Measurements from ENCODE around the gene IRF2BP2.
A peak's percentile ranks its signal among the peaks of the same experiment; 100 is the strongest.

Gene IRF2BP2

DNA sequence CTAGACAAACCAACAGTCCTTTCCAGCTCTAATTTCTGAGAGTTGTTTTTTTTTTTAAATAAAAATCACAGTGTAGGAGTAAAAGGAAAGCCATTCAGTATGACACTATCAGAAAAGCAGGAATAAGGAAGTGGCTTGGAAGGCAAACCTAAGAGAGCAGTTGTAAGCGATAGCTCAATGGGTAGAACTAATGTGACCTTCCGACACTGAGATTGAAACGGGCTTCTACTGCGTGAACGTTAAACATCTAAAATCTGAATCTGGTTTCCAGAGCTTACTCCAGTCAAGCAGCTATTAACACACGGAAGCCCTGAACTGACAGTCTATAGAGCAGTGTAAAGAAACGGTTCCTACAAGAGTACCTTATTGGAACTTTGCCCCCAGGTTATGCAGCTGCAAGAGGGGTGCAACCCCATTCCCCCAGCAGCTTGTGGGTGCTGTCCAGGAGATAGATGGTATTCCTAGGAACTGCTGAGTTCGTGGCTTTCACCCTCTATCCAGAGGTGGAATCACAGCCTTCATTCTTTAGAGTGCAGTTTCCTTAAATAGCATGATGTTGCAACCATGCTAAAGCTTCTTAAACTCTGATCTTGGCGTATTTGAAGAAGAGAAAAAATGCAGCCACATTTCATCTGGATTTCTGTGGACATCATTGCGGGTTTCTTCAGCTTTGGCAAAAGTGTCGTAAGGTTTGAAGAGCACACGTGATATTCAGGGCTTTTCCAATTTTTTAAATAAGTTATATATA is 3.3 kb upstream of the IRF2BP2 start:
- no peak for DNase-seq (ENCODE audit: low read depth in 2 of 3, low spot score in 1 of 3)

- DNase-seq (ENCODE audit: low read depth in 2 of 3, low spot score in 1 of 3): peak; percentile 41 to 59 (median 51)
Measured at GRCh38 chr1:234612352-234613127, 2.6 kb upstream of the IRF2BP2 start.

DNA sequence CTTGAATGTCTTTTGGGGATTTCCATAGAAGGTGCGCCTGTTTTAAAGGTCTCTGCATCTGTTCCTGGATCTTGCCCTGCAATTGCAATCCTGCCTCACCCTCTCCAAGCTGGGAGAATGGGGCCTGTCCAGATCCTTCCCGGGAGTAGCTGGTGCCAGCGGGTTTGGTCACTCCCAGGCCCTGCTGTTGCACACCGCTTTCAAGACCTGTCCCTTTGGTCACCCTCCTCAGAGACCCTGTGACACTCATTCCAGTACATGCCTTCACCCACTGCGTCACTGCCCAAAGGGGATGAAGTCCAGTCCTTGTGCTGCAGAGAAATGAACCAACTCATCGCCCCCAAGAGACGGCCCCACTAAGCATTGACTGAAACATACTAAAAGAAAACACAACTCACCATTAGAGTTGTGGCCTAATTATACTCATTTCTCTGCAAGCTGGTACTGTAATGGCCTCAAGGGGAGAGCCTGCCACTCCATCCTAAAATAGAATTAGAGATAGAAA is 1.9 kb upstream of the IRF2BP2 start:
- no peak for DNase-seq (ENCODE audit: low read depth in 2 of 3, low spot score in 1 of 3)

- peak in 1 of 3 donors; percentile 62 for DNase-seq (ENCODE audit: low read depth in 2 of 3, low spot score in 1 of 3)
Measured at GRCh38 chr1:234611225-234611846, 1.4 kb upstream of the IRF2BP2 start.

GRCh38 chr1:234610666-234611224 is 767 bp upstream of the IRF2BP2 start:
- peak; percentile 83 to 89 (median 88) for DNase-seq (ENCODE audit: low read depth in 2 of 3, low spot score in 1 of 3)

DNA sequence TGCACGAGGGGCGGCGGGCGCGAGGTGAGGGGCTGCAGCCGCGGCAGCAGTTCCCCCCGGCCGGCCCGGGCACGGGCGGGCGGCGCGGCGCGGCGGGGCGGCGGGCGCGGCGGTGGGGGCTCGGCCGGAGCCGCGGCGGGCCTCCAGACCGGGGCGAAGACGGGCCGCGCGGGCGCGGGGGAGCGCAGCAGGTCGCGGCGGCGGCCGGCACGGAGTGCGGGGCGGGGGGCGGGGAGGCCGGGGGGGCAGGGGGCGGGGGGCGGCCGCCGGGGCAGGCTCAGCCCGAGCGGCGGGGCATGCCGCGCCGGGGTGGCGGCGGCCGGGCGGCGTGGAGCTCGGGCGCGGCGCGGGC is 311 bp downstream of the IRF2BP2 start:
- DNase-seq (ENCODE audit: low read depth in 2 of 3, low spot score in 1 of 3): peak in 1 of 3 donors; percentile 12

GRCh38 chr1:234608911-234609690 is 877 bp downstream of the IRF2BP2 start:
- peak in 2 of 3 donors; percentile 45 to 61 for DNase-seq (ENCODE audit: low read depth in 2 of 3, low spot score in 1 of 3)

DNA sequence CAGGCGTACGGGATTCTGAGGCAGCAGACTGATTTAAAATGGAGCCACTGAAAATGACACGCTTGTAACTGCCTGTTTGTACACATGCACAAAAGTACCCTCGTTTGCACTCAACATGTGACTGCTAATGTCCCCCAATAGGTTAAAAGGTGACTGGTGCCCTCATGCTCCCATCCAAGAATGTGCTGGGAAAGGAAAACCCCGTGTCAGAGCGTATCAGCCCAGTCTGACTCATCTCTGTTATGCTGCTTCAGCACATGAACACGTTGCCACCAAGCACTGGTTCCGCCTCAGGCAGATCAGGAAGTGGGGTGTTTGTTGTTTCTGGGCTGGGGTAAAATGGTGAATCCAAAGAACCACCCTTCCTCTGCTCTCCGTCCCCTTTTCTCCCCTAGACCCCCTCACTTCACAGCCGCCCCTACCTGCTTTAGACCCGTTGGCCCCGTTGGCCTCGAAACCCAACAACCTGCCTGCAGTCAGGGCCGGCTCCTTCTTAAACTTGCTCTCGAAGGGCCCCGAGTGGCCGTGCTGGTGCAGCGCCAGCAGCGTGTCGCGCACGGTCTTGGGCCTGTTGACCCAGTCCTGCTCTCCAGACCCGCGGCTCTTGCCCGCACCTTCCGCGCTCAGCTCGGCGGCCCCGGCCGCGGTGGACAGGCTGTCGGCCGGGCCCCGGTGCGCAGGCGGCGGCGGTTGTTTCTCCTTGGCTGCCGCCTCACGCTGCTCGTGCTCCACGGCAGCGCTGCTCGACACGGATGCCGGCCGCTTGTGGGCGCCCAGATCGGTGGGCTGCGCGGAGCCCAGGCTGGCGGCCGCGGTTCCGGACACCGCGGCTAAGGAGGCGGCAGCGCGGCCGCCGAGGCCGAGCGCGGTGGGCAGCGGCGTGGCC is 1.7 kb downstream of the IRF2BP2 start:
- peak; percentile 59 to 69 (median 62) for DNase-seq (ENCODE audit: low read depth in 2 of 3, low spot score in 1 of 3)

- DNase-seq (ENCODE audit: low read depth in 2 of 3, low spot score in 1 of 3): peak in 1 of 3 donors; percentile 15
Measured at GRCh38 chr1:234607109-234608024, 2.6 kb downstream of the IRF2BP2 start.

DNA sequence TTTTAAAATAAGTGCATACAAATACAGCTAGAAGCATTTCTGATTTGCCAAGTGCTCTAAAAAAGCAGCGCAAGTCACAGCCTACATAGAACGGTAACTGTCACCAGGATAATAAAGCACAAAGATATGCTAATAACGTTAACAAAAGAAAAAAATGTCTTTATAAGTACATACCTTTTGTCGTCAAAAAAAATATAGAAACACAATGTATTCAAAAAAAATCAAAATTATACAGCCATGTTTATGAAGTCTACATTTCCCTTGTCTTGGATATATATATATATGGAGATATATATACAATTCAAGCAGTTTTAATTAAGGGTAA is 3.2 kb downstream of the IRF2BP2 start:
- DNase-seq (ENCODE audit: low read depth in 2 of 3, low spot score in 1 of 3): no peak

GRCh38 chr1:234605983-234606783 is 3.8 kb downstream of the IRF2BP2 start:
- peak in 1 of 3 donors; percentile 23 for DNase-seq (ENCODE audit: low read depth in 2 of 3, low spot score in 1 of 3)

DNA sequence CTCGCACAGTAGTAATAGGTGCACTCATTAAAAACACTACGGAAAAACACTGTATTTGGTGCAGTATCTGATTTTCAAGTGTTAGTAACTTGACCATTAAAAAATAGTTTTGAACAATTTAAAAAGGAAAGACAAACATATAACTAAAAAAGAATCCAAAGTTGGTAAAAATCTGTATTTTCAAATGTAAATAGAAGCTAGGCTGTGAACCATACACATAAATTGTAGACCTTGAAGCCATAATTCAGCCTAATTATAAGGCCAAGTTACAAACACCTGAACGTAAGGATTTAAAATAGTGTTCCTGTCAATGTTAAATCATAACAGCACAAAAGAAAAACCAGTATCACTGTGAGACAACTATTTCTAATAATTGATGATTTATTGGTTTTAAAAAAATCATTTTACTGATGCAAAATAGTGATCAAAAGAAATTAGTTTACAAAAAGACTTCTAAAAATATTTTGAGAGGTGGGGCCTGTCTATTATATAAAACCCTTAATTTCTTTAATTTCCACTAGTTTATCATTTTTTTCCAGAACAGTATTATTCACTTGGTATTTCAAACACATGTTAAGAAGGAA is 4.5 kb downstream of the IRF2BP2 start:
- no peak for DNase-seq (ENCODE audit: low read depth in 2 of 3, low spot score in 1 of 3)

DNA sequence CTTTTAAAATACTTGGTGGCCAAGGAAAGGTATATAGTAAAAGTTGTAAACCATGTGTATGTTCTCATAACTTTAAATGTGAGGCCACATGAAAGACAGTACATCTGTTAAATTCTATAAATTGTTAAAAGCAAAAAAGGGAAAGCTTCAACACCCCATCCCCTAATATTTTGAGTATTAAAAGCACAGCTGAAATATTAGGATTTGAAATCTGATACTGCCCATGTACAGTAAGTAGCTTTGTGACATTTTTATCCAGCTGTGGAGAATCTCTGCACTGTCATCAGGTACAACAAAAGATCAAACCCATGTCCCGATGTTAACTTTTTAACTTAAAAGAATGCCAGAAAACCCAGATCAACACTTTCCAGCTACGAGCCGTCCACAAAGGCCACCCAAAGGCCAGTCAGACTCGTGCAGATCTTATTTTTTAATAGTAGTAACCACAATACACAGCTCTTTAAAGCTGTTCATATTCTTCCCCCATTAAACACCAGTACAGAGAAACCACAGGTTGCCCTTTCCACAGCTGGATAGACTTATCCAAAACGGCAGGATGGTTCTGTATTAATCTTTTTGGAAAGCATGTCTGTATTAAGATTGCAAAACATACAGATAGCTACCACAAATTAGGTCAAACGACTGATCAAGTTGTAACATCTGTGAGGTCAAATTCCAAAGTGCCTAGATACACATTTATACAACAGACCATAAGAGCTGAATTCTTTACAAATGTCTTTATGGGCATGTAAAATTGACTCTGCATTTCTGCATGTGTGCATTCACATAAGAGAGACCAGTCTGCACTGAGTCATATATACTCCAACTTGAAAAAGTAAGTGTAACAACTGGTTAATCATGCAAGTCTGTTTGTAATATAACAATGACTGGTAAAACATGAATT is 5.2 kb downstream of the IRF2BP2 start:
- no peak for DNase-seq (ENCODE audit: low read depth in 2 of 3, low spot score in 1 of 3)

- DNase-seq (ENCODE audit: low read depth in 2 of 3, low spot score in 1 of 3): no peak
Measured at GRCh38 chr1:234603221-234604204, 6.5 kb downstream of the IRF2BP2 start.

All from stimulated activated CD4-positive, alpha-beta T cell treated with anti-CD3 and anti-CD28 coated beads, Interleukin-12 subunit alpha, Interleukin-12 subunit beta, amount 100 ng/mL, for 48 hours (primary cell).